Activated T-helper 1 cell treated with anti-CD3 and anti-CD28 coated beads, Interleukin-12 subunit alpha, Interleukin-12 subunit beta, Interleukin-2, Interleukin-4 antibody, amounts not matched to agents 30 ng/mL and 10 ng/mL and 1 ng/mL, durations not matched to agents 14 hours and 24 hours and 36 hours (primary cell): Measurements from ENCODE around the gene TDP2. TPM values are rescaled to one million over a fixed set of nuclear protein-coding genes. Genes with fewer than 3 reads are reported as not detected.
"Not testable (repeated sequence)": the region's sequence is repeated elsewhere in the genome, so short reads cannot be mapped to it uniquely, and the experiment has no call there.

Experiments used
- DNase-seq: peaks from one replicate; pipeline ENCODE4 v3.0.0; 2021; ENCODE audit warnings: low spot score
- H3K27ac Mint-ChIP-seq: one replicate; pipeline ENCODE4 v1.8.0; 2021; ENCODE audit warnings: mild to moderate bottlenecking, mixed read lengths
- H3K27me3 Mint-ChIP-seq: one replicate; pipeline ENCODE4 v1.8.0; 2022; ENCODE audit warnings: mild to moderate bottlenecking, moderate library complexity, mixed read lengths; ENCODE audit not compliant: insufficient read depth
- H3K36me3 Mint-ChIP-seq: one replicate; pipeline ENCODE4 v1.8.0; 2021; ENCODE audit warnings: low read depth, mixed read lengths
- H3K4me1 Mint-ChIP-seq: one replicate; pipeline ENCODE4 v1.8.0; 2021; ENCODE audit warnings: low read depth, mixed read lengths
- H3K4me3 Mint-ChIP-seq: one replicate; pipeline ENCODE4 v1.8.0; 2021; ENCODE audit warnings: mild to moderate bottlenecking, moderate library complexity, mixed read lengths
- H3K9me3 Mint-ChIP-seq: one replicate; pipeline ENCODE4 v1.8.0; 2021; ENCODE audit warnings: mixed read lengths
- intact Hi-C: fragments of 100-400 bp; cut with micrococcal nuclease; formaldehyde crosslinking; loops from one replicate; pipeline ENCODE4 v1.15.1; 2024
- total RNA-seq: library from RNA; stranded (reverse); gene quantifications from 2 replicates; pipeline ENCODE4 v1.2.3, GENCODE V29; 2022

TDP2 gene
- total RNA-seq, 1 donor from 2014 or later, result 47.4 TPM

DNA sequence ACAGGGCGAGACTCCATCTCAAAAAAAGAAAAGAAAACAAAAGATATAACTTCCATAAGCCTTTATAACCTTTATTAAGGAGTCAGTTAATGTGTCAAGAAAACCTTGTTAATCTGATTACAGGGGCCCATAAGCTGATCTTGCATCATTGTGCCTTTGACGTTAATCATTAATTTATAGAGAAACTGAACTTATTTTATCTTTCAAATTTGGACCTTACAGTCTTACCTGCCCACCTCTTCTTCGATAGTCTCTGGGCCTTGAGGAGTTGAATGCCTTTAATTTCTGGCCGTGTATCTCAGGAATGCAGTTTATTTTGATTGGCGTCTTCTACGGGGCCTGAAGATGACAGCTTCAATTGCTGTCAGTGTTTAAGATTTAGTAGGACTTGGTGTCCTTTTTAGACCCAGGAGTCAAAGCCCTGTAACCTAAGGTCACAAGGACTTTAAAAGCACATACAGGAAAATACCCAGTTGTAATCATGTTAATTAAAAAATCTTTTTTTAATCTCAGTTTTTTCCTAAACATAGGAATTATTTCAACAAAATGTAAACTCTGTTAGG lies 6.0 kb upstream of the TDP2 start:
- Mint-ChIP-seq H3K27ac (no peak overlapping the region), H3K9me3 (peaks cover 31% of the 10 kb centered on the region), H3K36me3 (peaks cover 21% of the 10 kb centered on the region), H3K4me1 (peaks cover 13% of the 10 kb centered on the region), H3K27me3 (no peaks in the 10 kb centered on the region), H3K4me3 (no peak overlapping the region)
- intact Hi-C loops, result no loop called here
- DNase-seq, result no peak

DNA sequence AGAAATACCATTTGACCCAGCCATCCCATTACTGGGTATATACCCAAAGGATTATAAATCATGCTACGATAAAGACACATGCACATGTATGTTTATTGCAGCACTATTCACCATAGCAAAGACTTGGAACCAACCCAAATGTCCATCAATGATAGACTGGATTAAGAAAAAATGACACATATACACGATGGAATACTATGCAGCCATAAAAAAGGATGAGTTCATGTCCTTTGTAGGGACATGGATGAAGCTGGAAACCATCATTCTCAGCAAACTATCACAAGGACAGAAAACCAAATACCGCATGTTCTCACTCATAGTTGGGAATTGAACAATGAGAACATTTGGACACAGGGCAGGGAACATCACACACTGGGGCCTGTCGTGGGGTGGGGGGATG lies 4.4 kb upstream of the TDP2 start:
- H3K27me3 Mint-ChIP-seq, DNase-seq, H3K27ac Mint-ChIP-seq, intact Hi-C loops, H3K4me3 Mint-ChIP-seq: not testable (repeated sequence)
- Mint-ChIP-seq H3K36me3 (peaks cover 23% of the 10 kb centered on the region), H3K9me3 (peaks cover 31% of the 10 kb centered on the region), H3K4me1 (peaks cover 25% of the 10 kb centered on the region)

DNA sequence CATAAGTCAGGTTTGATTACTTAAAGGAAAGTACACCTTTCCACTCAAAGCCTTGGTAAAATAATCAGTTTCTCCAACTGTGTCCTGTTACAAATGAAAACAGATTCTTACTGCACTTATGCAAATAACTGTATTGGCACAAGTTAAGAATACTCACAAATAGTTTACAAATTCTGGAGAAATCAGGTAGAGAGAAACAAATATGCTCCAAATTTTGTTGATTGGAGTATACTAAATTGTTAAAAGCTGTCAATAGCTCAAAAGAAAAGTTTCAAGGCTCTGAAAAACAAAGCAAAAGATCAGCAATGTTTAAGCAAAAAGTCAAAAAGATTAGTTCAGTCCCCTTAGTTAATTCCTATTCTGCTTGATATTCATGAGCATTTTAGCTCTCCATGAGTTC lies 3.8 kb upstream of the TDP2 start:
- H3K36me3 Mint-ChIP-seq, result peaks cover 24% of the 10 kb centered on the region
- H3K4me1 Mint-ChIP-seq, result peaks cover 30% of the 10 kb centered on the region
- H3K4me3 Mint-ChIP-seq, intact Hi-C loops, H3K27me3 Mint-ChIP-seq, H3K27ac Mint-ChIP-seq, DNase-seq: not testable (repeated sequence)
- peaks cover 31% of the 10 kb centered on the region for H3K9me3 Mint-ChIP-seq

DNA sequence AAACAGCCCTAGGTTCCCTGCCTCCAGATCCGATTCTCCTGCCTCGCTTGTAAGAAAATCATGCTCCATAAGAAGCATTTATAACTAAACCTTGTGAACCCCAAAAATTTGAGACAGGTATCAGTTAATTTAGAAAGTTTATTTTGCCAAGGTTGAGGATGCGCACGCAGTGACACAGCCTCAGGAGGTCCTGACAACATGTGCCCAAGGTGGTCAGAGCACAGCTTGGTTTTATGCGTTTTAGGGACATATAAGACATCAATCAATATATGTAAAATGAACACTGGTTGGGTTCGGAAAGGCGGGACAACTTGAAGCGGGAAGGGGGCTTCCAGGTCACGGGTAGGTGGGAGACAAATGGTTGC lies 2.3 kb upstream of the TDP2 start:
- no peak for DNase-seq
- H3K4me3 Mint-ChIP-seq, result peak overlapping the region; percentile 92
- peaks cover 25% of the 10 kb centered on the region for H3K36me3 Mint-ChIP-seq
- intact Hi-C loops, result no loop called here
- no peak overlapping the region for H3K27ac Mint-ChIP-seq
- no peaks in the 10 kb centered on the region for H3K27me3 Mint-ChIP-seq
- peaks cover 30% of the 10 kb centered on the region for H3K9me3 Mint-ChIP-seq
- peaks cover 44% of the 10 kb centered on the region for H3K4me1 Mint-ChIP-seq

DNA sequence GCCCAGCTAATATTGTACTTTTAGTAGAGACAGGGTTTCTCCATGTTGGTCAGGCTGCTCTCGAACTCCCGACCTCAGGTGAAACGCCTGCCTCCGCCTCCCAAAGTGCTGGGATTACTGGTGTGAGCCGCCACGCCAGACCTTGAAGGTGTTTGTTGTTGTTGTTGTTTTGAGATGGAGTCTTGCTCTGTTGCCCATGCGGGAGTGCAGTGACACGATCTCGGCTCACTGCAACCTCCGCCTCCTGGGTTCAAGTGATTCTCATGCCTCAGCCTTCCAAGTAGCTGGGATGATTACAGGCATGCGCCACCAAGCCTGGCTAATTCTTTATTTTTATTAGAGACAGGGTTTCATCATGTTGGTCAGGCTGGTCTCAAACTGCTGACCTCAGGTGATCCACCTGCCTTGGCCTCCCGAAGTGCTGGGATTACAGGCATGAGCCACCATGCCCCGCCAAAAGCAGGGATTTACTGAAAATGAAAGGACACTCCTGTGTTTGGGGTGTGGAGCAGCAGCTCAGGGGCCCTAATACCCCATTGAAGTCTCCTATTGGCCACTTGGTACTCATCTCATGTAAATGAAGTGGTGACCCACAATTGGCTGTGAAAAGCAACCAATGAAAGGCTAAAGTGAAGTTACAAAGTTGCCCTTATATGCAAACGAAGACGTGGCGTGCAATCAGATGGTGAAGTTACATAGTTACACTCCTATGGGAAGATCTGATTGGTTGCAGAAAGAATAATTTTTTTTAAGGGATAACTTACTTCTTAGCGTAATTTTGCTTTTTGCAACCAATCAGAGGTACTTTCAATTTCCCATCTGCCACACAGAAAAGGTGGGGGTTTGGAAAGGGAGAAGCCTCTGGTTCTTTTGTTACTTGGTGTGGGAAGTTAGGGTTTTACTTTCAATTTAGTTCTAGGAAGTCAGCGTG lies 1.6 kb upstream of the TDP2 start:
- H3K36me3 Mint-ChIP-seq, result peaks cover 29% of the 10 kb centered on the region
- H3K9me3 Mint-ChIP-seq, result peaks cover 26% of the 10 kb centered on the region
- intact Hi-C loops, H3K27me3 Mint-ChIP-seq, DNase-seq: not testable (repeated sequence)
- peak overlapping the region; percentile 92 for H3K4me3 Mint-ChIP-seq
- peaks cover 51% of the 10 kb centered on the region for H3K4me1 Mint-ChIP-seq
- H3K27ac Mint-ChIP-seq, result peak overlapping the region; percentile 7

DNA sequence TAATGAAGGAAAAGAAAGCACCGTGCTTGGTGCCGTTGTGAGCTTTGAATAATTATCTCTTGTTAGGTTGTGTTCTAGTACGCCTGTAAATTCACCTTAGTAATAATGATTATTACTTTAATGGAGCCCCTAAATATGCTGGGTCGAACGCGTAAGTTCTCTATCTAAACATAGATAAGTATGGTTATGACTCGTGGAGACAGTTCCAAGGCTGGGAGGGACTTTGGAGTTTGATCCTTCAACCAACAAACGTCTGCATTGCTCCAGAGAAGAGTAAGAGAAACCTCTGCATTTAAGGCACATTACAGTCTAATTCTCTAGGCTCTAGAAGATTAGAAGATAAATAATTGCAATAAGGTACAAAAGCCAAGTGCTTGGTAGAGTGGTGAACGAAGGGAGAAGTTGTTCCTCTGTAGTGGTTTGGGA lies 692 bp upstream of the TDP2 start:
- Mint-ChIP-seq H3K9me3 (peaks cover 20% of the 10 kb centered on the region), H3K4me3 (peak overlapping the region; percentile 92), H3K27ac (peak overlapping the region; percentile 99), H3K36me3 (peaks cover 31% of the 10 kb centered on the region), H3K4me1 (peaks cover 56% of the 10 kb centered on the region), H3K27me3 (no peaks in the 10 kb centered on the region)
- intact Hi-C loops, result loop anchor here (1.0 to 2.0 kb wide), 2 partner anchors 28 to 173 kb away; partner anchors contain the start of gene ALDH5A1
- no peak for DNase-seq

DNA sequence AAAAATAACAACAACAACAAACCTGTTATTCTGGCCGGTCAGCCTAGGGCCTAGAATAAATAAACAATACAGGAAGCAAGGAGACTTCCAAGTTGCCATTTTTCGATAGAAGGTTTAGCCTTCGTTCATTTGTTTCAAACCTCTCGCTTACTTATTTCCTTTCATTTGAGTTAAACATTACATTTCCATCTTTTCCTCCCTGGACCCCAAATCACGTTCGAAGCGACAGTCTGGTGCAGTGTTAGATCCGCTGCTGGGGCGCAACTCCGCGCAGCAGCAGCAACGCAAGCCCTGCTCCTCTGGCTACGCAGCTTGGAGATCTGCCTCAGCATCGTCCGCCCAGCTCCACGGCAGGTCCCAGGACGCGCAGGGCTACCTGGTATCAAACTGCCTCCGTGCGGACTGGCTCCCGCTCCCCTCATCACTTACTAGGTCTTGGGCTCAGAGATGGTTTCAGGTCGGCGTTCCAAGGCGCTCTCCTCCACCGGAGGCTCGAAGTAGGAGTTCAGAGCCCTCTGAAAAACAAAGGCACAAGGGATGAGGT lies 530 bp downstream of the TDP2 start:
- H3K27me3 Mint-ChIP-seq, result no peaks in the 10 kb centered on the region
- intact Hi-C loops, result loop anchor here (1.0 to 2.0 kb wide), 5 partner anchors 20 to 171 kb away; partner anchors contain the start of genes ALDH5A1 and KIAA0319
- peaks cover 18% of the 10 kb centered on the region for H3K9me3 Mint-ChIP-seq
- DNase-seq, result no peak
- H3K4me1 Mint-ChIP-seq, result peaks cover 66% of the 10 kb centered on the region
- peaks cover 42% of the 10 kb centered on the region for H3K36me3 Mint-ChIP-seq
- H3K4me3 Mint-ChIP-seq, result peak overlapping the region; percentile 92
- H3K27ac Mint-ChIP-seq, result peak overlapping the region; percentile 99

DNA sequence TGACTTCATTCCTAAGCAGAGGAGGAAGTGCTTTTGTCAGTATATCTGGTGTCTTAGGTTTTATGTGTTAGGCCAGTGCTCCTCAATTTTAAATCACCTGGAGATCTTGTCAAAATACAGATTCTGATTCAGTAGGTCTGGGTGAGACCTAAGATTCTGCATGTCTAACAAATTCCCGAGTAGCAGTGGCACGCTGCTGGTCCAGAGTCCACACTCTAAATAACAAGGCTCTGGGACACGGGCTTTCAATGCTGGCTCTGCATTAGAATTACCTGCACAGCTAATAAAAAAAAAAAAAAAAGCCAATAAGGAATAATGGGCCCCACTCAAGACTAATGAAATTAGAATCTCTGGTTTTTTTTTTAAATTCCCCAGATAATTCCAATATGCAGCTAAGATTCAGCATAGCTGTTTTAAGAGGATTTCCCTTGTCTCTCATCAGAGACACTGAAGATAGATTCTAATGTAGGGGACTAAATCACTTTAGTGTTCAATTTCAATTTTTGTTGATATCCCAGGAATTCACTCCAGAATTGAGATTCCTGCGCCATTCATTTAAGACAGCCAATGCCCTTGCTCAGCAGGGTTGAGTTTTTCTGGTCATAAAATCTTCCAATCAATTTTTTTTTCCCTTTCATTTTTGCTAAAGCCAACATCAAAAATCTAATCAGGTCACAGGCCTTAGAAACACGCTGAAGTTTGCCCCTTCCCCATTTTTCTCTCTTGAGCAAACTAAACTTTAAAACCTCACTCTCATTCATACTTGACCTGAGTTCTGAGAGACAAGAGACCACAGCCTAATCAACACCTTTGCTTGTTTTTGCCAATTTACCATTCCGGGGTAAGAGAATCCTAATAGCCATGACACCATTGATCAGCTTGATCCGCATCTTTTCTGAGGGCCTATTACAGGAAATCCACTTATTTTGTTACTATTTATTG lies 2.4 kb downstream of the TDP2 start:
- H3K36me3 Mint-ChIP-seq, result peaks cover 44% of the 10 kb centered on the region
- H3K27ac Mint-ChIP-seq, result no peak overlapping the region
- DNase-seq, result no peak
- H3K4me1 Mint-ChIP-seq, result peaks cover 74% of the 10 kb centered on the region
- peak overlapping the region; percentile 92 for H3K4me3 Mint-ChIP-seq
- peaks cover 5% of the 10 kb centered on the region for H3K9me3 Mint-ChIP-seq
- intact Hi-C loops, result no loop called here
- H3K27me3 Mint-ChIP-seq, result no peaks in the 10 kb centered on the region

DNA sequence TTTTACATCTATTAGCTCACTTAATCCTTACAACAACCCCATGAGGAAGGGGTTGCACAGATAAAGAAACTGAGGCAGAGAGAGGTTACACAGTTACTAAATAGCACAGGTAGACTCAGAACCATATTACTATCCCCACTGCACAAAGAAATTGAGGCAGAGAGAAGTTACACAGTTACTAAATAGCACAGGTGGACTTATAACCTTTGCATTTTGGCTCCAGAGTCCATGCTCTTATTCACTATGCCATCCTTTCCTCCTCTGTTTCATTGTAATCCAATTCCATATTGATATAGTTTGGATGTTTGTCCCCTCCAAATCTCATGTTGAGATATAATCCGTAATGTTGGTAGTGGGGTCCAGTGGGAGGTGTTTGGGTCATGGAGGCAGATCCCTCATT lies 3.5 kb downstream of the TDP2 start:
- peaks cover 40% of the 10 kb centered on the region for H3K36me3 Mint-ChIP-seq
- H3K27me3 Mint-ChIP-seq, result no peaks in the 10 kb centered on the region
- H3K4me1 Mint-ChIP-seq, result peaks cover 70% of the 10 kb centered on the region
- H3K4me3 Mint-ChIP-seq, result no peak overlapping the region
- intact Hi-C loops, result no loop called here
- H3K27ac Mint-ChIP-seq, result no peak overlapping the region
- DNase-seq, result no peak
- H3K9me3 Mint-ChIP-seq, result no peaks in the 10 kb centered on the region

DNA sequence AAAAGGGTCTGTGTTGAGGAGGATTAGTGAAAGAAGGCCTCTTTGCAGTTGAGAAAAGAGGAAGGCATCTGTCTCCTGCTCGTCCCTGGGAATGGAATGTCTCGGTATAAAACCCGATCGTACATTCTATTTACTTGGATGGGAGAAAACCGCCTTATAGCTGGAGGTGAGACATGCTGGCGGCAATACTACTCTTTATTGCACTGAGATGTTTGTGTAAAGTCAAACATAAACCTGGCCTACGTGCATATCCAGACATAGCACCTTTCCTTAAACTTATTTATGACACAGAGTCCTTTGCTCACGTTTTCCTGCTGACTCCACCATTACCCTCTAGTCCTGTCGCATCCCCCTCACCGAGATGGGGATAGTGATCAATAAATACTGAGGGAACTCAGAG lies 4.5 kb downstream of the TDP2 start:
- Mint-ChIP-seq H3K36me3 (peaks cover 44% of the 10 kb centered on the region), H3K4me1 (peaks cover 69% of the 10 kb centered on the region), H3K4me3 (no peak overlapping the region), H3K27ac (no peak overlapping the region), H3K27me3 (no peaks in the 10 kb centered on the region), H3K9me3 (no peaks in the 10 kb centered on the region)
- intact Hi-C loops, result no loop called here
- no peak for DNase-seq

DNA sequence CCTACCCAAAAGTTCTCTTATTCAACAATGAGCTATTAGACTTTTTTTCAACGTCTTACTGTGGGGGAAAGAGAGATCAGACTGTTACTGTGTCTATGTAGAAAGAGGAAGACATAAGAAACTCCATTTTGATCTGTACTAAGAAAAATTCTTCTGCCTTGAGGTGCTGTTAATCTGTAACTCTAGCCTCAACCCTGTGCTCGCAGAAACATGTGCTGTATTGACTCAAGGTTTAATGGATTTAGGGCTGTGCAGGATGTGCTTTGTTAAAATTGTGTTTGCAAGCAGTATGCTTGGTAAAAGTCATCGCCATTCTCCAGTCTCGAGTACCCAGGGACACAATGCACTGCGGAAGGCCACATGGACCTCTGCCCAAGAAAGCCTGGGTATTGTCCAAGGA lies 4.9 kb downstream of the TDP2 start:
- intact Hi-C loops, H3K27me3 Mint-ChIP-seq, DNase-seq, H3K9me3 Mint-ChIP-seq, H3K27ac Mint-ChIP-seq, H3K4me3 Mint-ChIP-seq: not testable (repeated sequence)
- Mint-ChIP-seq H3K36me3 (peaks cover 45% of the 10 kb centered on the region), H3K4me1 (peaks cover 65% of the 10 kb centered on the region)

DNA sequence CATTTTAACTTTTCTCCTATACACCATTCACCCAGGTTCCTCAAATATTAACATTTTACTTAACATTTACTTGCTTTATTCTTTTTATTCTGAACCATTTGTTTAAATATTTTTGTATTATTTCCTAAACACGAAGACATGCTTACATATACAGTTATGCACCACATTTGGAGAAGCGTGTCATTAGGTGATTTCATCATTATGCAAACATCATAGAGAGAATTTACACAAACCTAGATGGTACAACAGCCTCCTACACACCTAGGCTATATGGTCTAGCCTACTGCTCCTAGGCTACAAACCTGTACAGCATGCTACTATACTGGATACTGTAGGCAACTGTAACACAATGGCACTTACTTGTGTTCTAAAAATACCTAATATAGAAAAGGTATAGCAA lies 6.6 kb downstream of the TDP2 start:
- Mint-ChIP-seq H3K27me3 (no peaks in the 10 kb centered on the region), H3K36me3 (peaks cover 48% of the 10 kb centered on the region), H3K4me1 (peaks cover 65% of the 10 kb centered on the region), H3K27ac (no peak overlapping the region), H3K4me3 (no peak overlapping the region), H3K9me3 (no peaks in the 10 kb centered on the region)
- intact Hi-C loops, result no loop called here
- no peak for DNase-seq
